ENCODE data around the gene MAGOH.

Gene MAGOH

GRCh38 chr1:53279296-53280200 is 41.2 kb upstream of the MAGOH start:
- H3K4me2 ChIP-seq (ENCODE audit: low read length, poor library complexity, severe bottlenecking): no peak overlapping the region
- peak overlapping the region; percentile 54 for H2BK15ac ChIP-seq (ENCODE audit: low read depth, poor library complexity, severe bottlenecking)
- H3K79me1 ChIP-seq (replicated peaks; ENCODE audit: low read length, poor library complexity, severe bottlenecking): no peaks in the 10 kb centered on the region
- H2BK12ac ChIP-seq (ENCODE audit: low read length in 2 of 2): no peak overlapping the region
- H3K4me1 ChIP-seq (ENCODE audit: control insufficient read depth, insufficient read depth, low read depth, low read length): no peaks in the 10 kb centered on the region
- no peak overlapping the region for H3K23ac ChIP-seq (ENCODE audit: low read length in 2 of 2)
- H2AFZ ChIP-seq (ENCODE audit: low read depth, low read length): no peak overlapping the region
- H4K8ac ChIP-seq (ENCODE audit: low read length): no peak overlapping the region
- H3K36me3 ChIP-seq (ENCODE audit: control insufficient read depth in 1 of 2, insufficient read depth in 2 of 2, low read depth in 1 of 2, low read length in 2 of 2): peaks cover 2 to 20% of the 10 kb centered on the region in 2 experiments
- H3K27ac ChIP-seq (ENCODE audit: low read length, poor library complexity, severe bottlenecking): no peak overlapping the region
- no peak overlapping the region for H3K4ac ChIP-seq (ENCODE audit: low read depth in 1 of 2, low read length in 2 of 2)
- no peak overlapping the region for H2BK5ac ChIP-seq (ENCODE audit: low read depth, low read length, poor library complexity, severe bottlenecking)
- H4K91ac ChIP-seq (ENCODE audit: low read length): no peak overlapping the region
- H2AK5ac ChIP-seq (ENCODE audit: low read length, severe bottlenecking): no peak overlapping the region
- H3K14ac ChIP-seq (ENCODE audit: low read length in 2 of 2): no peak overlapping the region
- H3K27me3 ChIP-seq (ENCODE audit: control insufficient read depth in 1 of 2, insufficient read depth in 1 of 2, low read length in 2 of 2): no peaks in the 10 kb centered on the region
- no peak overlapping the region for H3K18ac ChIP-seq (ENCODE audit: low read depth in 1 of 2, low read length in 2 of 2)
- WGBS: 86% methylated on average over 14 of the region's 14 CpGs
- H3K9ac ChIP-seq (ENCODE audit: low read length): no peak overlapping the region
- no peaks in the 10 kb centered on the region for H3K9me3 ChIP-seq (ENCODE audit: control insufficient read depth, low read length)
- no peak for DNase-seq
- H3K4me3 ChIP-seq (ENCODE audit: insufficient read depth in 1 of 2, low read depth in 1 of 2, low read length in 2 of 2): no peak overlapping the region
- no peak overlapping the region for H2BK120ac ChIP-seq (ENCODE audit: low read depth, low read length)

- Histone ChIP-seq H2BK15ac (ENCODE audit: low read depth, poor library complexity, severe bottlenecking) (no peak overlapping the region), H3K27me3 (ENCODE audit: control insufficient read depth in 1 of 2, insufficient read depth in 1 of 2, low read length in 2 of 2) (no peaks in the 10 kb centered on the region), H3K36me3 (ENCODE audit: control insufficient read depth in 1 of 2, insufficient read depth in 2 of 2, low read depth in 1 of 2, low read length in 2 of 2) (peaks cover 2 to 23% of the 10 kb centered on the region in 2 experiments), H2BK120ac (ENCODE audit: low read depth, low read length) (no peak overlapping the region), H3K79me1 (replicated peaks; ENCODE audit: low read length, poor library complexity, severe bottlenecking) (no peaks in the 10 kb centered on the region), H3K4ac (ENCODE audit: low read depth in 1 of 2, low read length in 2 of 2) (no peak overlapping the region), H3K27ac (ENCODE audit: low read length, poor library complexity, severe bottlenecking) (no peak overlapping the region), H2BK5ac (ENCODE audit: low read depth, low read length, poor library complexity, severe bottlenecking) (no peak overlapping the region), H2AFZ (ENCODE audit: low read depth, low read length) (no peak overlapping the region), H3K9me3 (ENCODE audit: control insufficient read depth, low read length) (no peaks in the 10 kb centered on the region), H4K8ac (ENCODE audit: low read length) (no peak overlapping the region), H3K9ac (ENCODE audit: low read length) (no peak overlapping the region), H3K23ac (ENCODE audit: low read length in 2 of 2) (no peak overlapping the region), H3K4me1 (ENCODE audit: control insufficient read depth, insufficient read depth, low read depth, low read length) (no peaks in the 10 kb centered on the region), H2BK12ac (ENCODE audit: low read length in 2 of 2) (no peak overlapping the region), H3K18ac (ENCODE audit: low read depth in 1 of 2, low read length in 2 of 2) (no peak overlapping the region), H3K14ac (ENCODE audit: low read length in 2 of 2) (no peak overlapping the region), H2AK5ac (ENCODE audit: low read length, severe bottlenecking) (no peak overlapping the region), H4K91ac (ENCODE audit: low read length) (no peak overlapping the region), H3K4me3 (ENCODE audit: insufficient read depth in 1 of 2, low read depth in 1 of 2, low read length in 2 of 2) (no peak overlapping the region), H3K4me2 (ENCODE audit: low read length, poor library complexity, severe bottlenecking) (no peak overlapping the region)
- DNase-seq: peak; percentile 40
- WGBS: 33% methylated on average over 8 of the region's 8 CpGs
Measured at GRCh38 chr1:53278298-53278725, 40.0 kb upstream of the MAGOH start.

- Histone ChIP-seq H3K27me3 (ENCODE audit: control insufficient read depth in 1 of 2, insufficient read depth in 1 of 2, low read length in 2 of 2) (no peaks in the 10 kb centered on the region), H2BK5ac (ENCODE audit: low read depth, low read length, poor library complexity, severe bottlenecking) (no peak overlapping the region), H4K91ac (ENCODE audit: low read length) (no peak overlapping the region), H2BK15ac (ENCODE audit: low read depth, poor library complexity, severe bottlenecking) (no peak overlapping the region), H3K23ac (ENCODE audit: low read length in 2 of 2) (peak overlapping the region in 1 of 2 experiments; percentile 38), H3K27ac (ENCODE audit: low read length, poor library complexity, severe bottlenecking) (no peak overlapping the region), H3K79me1 (replicated peaks; ENCODE audit: low read length, poor library complexity, severe bottlenecking) (no peaks in the 10 kb centered on the region), H3K14ac (ENCODE audit: low read length in 2 of 2) (no peak overlapping the region), H3K4ac (ENCODE audit: low read depth in 1 of 2, low read length in 2 of 2) (no peak overlapping the region), H3K4me1 (ENCODE audit: control insufficient read depth, insufficient read depth, low read depth, low read length) (peaks cover under 1% of the 10 kb centered on the region), H2BK12ac (ENCODE audit: low read length in 2 of 2) (no peak overlapping the region), H3K9me3 (ENCODE audit: control insufficient read depth, low read length) (no peaks in the 10 kb centered on the region), H2AFZ (ENCODE audit: low read depth, low read length) (no peak overlapping the region), H3K4me3 (ENCODE audit: insufficient read depth in 1 of 2, low read depth in 1 of 2, low read length in 2 of 2) (no peak overlapping the region), H3K4me2 (ENCODE audit: low read length, poor library complexity, severe bottlenecking) (no peak overlapping the region), H3K36me3 (ENCODE audit: control insufficient read depth in 1 of 2, insufficient read depth in 2 of 2, low read depth in 1 of 2, low read length in 2 of 2) (peaks cover 2 to 24% of the 10 kb centered on the region in 2 experiments), H2BK120ac (ENCODE audit: low read depth, low read length) (no peak overlapping the region), H4K8ac (ENCODE audit: low read length) (no peak overlapping the region), H2AK5ac (ENCODE audit: low read length, severe bottlenecking) (no peak overlapping the region), H3K18ac (ENCODE audit: low read depth in 1 of 2, low read length in 2 of 2) (no peak overlapping the region), H3K9ac (ENCODE audit: low read length) (no peak overlapping the region)
- WGBS: 98% methylated on average over 5 of the region's 5 CpGs
- no peak for DNase-seq
Measured at GRCh38 chr1:53277326-53277725, 39.0 kb upstream of the MAGOH start.

- Histone ChIP-seq H3K18ac (ENCODE audit: low read depth in 1 of 2, low read length in 2 of 2) (no peak overlapping the region), H3K36me3 (ENCODE audit: control insufficient read depth in 1 of 2, insufficient read depth in 2 of 2, low read depth in 1 of 2, low read length in 2 of 2) (peaks cover 2 to 25% of the 10 kb centered on the region in 2 experiments), H3K9me3 (ENCODE audit: control insufficient read depth, low read length) (no peaks in the 10 kb centered on the region), H2BK15ac (ENCODE audit: low read depth, poor library complexity, severe bottlenecking) (no peak overlapping the region), H3K4ac (ENCODE audit: low read depth in 1 of 2, low read length in 2 of 2) (no peak overlapping the region), H2AFZ (ENCODE audit: low read depth, low read length) (no peak overlapping the region), H2BK12ac (ENCODE audit: low read length in 2 of 2) (no peak overlapping the region), H3K27me3 (ENCODE audit: control insufficient read depth in 1 of 2, insufficient read depth in 1 of 2, low read length in 2 of 2) (no peaks in the 10 kb centered on the region), H4K91ac (ENCODE audit: low read length) (no peak overlapping the region), H3K4me2 (ENCODE audit: low read length, poor library complexity, severe bottlenecking) (no peak overlapping the region), H3K14ac (ENCODE audit: low read length in 2 of 2) (no peak overlapping the region), H2AK5ac (ENCODE audit: low read length, severe bottlenecking) (no peak overlapping the region), H2BK5ac (ENCODE audit: low read depth, low read length, poor library complexity, severe bottlenecking) (no peak overlapping the region), H3K79me1 (replicated peaks; ENCODE audit: low read length, poor library complexity, severe bottlenecking) (no peaks in the 10 kb centered on the region), H2BK120ac (ENCODE audit: low read depth, low read length) (no peak overlapping the region), H3K4me1 (ENCODE audit: control insufficient read depth, insufficient read depth, low read depth, low read length) (peaks cover 2% of the 10 kb centered on the region), H3K9ac (ENCODE audit: low read length) (no peak overlapping the region), H3K23ac (ENCODE audit: low read length in 2 of 2) (peak overlapping the region in 1 of 2 experiments; percentile 38), H3K27ac (ENCODE audit: low read length, poor library complexity, severe bottlenecking) (no peak overlapping the region), H3K4me3 (ENCODE audit: insufficient read depth in 1 of 2, low read depth in 1 of 2, low read length in 2 of 2) (peak overlapping the region in 1 of 2 experiments; percentile 7), H4K8ac (ENCODE audit: low read length) (no peak overlapping the region)
- 97% methylated on average over 42 of the region's 46 CpGs for WGBS
- no peak for DNase-seq
Measured at GRCh38 chr1:53276902-53277281, 38.6 kb upstream of the MAGOH start.

Measured in mesenchymal stem cell (in vitro differentiated cells and primary cell).